ENCODE measurements around the gene GMPPA. TPM values are rescaled to one million over a fixed set of nuclear protein-coding genes. Genes with fewer than 3 reads are reported as not detected.

The GMPPA gene
- total RNA-seq, 2 donors from 2014 or later = 25.1 to 27.2 TPM

DNA sequence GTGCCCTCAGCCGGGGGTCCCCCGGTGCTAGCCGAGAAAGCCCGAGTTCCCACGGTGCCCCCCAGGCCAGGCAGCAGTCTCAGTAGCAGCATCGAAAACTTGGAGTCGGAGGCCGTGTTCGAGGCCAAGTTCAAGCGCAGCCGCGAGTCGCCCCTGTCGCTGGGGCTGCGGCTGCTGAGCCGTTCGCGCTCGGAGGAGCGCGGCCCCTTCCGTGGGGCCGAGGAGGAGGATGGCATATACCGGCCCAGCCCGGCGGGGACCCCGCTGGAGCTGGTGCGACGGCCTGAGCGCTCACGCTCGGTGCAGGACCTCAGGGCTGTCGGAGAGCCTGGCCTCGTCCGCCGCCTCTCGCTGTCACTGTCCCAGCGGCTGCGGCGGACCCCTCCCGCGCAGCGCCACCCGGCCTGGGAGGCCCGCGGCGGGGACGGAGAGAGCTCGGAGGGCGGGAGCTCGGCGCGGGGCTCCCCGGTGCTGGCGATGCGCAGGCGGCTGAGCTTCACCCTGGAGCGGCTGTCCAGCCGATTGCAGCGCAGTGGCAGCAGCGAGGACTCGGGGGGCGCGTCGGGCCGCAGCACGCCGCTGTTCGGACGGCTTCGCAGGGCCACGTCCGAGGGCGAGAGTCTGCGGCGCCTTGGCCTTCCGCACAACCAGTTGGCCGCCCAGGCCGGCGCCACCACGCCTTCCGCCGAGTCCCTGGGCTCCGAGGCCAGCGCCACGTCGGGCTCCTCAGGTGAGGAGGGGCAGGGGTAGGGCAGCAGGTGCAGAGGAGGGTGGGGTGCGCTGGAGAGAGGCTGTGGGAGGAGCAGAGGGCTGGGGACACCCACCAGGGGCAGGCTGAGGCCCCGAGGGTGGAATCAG, 14.1 kb upstream of the GMPPA start:
- no peak overlapping the region for H3K27ac Mint-ChIP-seq
- peaks cover 2% of the 10 kb centered on the region for H3K4me1 Mint-ChIP-seq
- peaks cover 58% of the 10 kb centered on the region for H3K27me3 Mint-ChIP-seq
- no peaks in the 10 kb centered on the region for H3K9me3 ChIP-seq (ENCODE audit: control insufficient read depth, low read length, poor library complexity, severe bottlenecking)
- H3K4me3 Mint-ChIP-seq = peak overlapping the region; percentile 83
- no peaks in the 10 kb centered on the region for H3K36me3 Mint-ChIP-seq (ENCODE audit: low read depth)
- DNase-seq = no peak
- ATAC-seq = peak; percentile 57

GRCh38 chr2:219485201-219485580, 13.5 kb upstream of the GMPPA start:
- Mint-ChIP-seq H3K27me3 (peaks cover 58% of the 10 kb centered on the region), H3K36me3 (ENCODE audit: low read depth) (no peaks in the 10 kb centered on the region), H3K4me1 (peaks cover 2% of the 10 kb centered on the region), H3K27ac (no peak overlapping the region), H3K4me3 (peak overlapping the region; percentile 57)
- ATAC-seq (no peak), DNase-seq (no peak)
- no peaks in the 10 kb centered on the region for H3K9me3 ChIP-seq (ENCODE audit: control insufficient read depth, low read length, poor library complexity, severe bottlenecking)

GRCh38 chr2:219486380-219486959, 12.2 kb upstream of the GMPPA start:
- Mint-ChIP-seq H3K4me1 (peaks cover 2% of the 10 kb centered on the region), H3K27me3 (peaks cover 57% of the 10 kb centered on the region), H3K4me3 (no peak overlapping the region), H3K36me3 (ENCODE audit: low read depth) (no peaks in the 10 kb centered on the region), H3K27ac (no peak overlapping the region)
- DNase-seq (no peak), ATAC-seq (no peak)
- no peaks in the 10 kb centered on the region for H3K9me3 ChIP-seq (ENCODE audit: control insufficient read depth, low read length, poor library complexity, severe bottlenecking)

DNA sequence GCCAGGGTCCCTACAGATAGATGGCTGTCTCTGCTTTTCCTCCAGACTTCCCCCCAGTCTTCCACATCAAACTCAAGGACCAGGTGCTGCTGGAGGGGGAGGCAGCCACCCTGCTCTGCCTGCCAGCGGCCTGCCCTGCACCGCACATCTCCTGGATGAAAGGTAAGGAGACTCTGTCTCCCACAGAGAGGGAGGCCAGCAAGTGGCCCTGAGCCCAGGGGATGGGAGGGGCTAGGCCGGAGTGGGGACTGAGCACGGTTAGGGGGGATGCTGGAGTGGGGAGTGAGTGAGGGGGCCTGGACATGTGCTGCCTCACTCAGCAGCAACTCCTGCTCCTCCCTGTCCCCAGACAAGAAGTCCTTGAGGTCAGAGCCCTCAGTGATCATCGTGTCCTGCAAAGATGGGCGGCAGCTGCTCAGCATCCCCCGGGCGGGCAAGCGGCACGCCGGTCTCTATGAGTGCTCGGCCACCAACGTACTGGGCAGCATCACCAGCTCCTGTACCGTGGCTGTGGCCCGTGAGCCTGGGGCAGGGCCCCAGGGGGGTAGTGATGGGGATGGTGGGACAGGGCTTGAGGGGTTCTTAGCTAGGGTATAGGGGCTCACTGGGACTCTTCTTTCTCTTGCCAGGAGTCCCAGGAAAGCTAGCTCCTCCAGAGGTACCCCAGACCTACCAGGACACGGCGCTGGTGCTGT, 10.4 kb upstream of the GMPPA start:
- ATAC-seq = no peak
- peaks cover 62% of the 10 kb centered on the region for H3K27me3 Mint-ChIP-seq
- H3K4me3 Mint-ChIP-seq = no peak overlapping the region

DNA sequence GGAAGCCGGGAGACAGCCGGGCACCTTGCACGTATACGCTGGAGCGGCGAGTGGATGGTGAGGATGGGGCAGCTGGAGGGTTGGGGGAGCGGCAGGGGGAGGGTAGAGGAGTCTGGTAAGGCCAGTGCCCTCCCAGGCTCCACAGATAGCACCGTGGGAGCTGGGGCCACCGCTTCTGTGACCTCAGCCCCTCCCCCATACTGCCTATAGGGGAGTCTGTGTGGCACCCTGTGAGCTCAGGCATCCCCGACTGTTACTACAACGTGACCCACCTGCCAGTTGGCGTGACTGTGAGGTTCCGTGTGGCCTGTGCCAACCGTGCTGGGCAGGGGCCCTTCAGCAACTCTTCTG, 9.9 kb upstream of the GMPPA start:
- DNase-seq (no peak), ATAC-seq (no peak)
- H3K4me3 Mint-ChIP-seq = no peak overlapping the region
- H3K4me1 Mint-ChIP-seq = peaks cover 2% of the 10 kb centered on the region
- no peak overlapping the region for H3K27ac Mint-ChIP-seq
- H3K9me3 ChIP-seq (ENCODE audit: control insufficient read depth, low read length, poor library complexity, severe bottlenecking) = no peaks in the 10 kb centered on the region
- peaks cover 3% of the 10 kb centered on the region for H3K36me3 Mint-ChIP-seq (ENCODE audit: low read depth)
- peaks cover 67% of the 10 kb centered on the region for H3K27me3 Mint-ChIP-seq

More for the DNA sequence above, 10.4 kb upstream of the GMPPA start:
- H3K9me3 ChIP-seq (ENCODE audit: control insufficient read depth, low read length, poor library complexity, severe bottlenecking) = no peaks in the 10 kb centered on the region
- Mint-ChIP-seq H3K4me1 (peaks cover 2% of the 10 kb centered on the region), H3K36me3 (ENCODE audit: low read depth) (peaks cover 3% of the 10 kb centered on the region), H3K27ac (no peak overlapping the region)
- no peak for DNase-seq

GRCh38 chr2:219489315-219489714, 9.4 kb upstream of the GMPPA start:
- Mint-ChIP-seq H3K4me1 (no peaks in the 10 kb centered on the region), H3K4me3 (no peak overlapping the region), H3K36me3 (ENCODE audit: low read depth) (peaks cover 3% of the 10 kb centered on the region), H3K27ac (no peak overlapping the region), H3K27me3 (peaks cover 67% of the 10 kb centered on the region)
- no peak for DNase-seq
- no peaks in the 10 kb centered on the region for H3K9me3 ChIP-seq (ENCODE audit: control insufficient read depth, low read length, poor library complexity, severe bottlenecking)
- no peak for ATAC-seq

DNA sequence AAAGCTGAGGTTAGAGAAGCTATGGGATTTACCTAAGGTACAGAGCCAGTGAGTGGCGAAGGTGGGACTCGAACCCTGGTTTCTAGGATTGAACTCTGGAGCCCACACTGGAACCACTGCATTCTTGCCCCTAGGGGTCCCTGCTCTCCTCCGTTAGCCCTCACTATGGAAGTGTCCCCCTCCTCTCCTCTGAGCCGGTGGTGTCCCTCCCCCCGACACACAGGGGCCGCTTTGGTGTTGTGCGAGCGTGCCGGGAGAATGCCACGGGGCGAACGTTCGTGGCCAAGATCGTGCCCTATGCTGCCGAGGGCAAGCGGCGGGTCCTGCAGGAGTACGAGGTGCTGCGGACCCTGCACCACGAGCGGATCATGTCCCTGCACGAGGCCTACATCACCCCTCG, 8.5 kb upstream of the GMPPA start:
- Mint-ChIP-seq H3K4me1 (no peaks in the 10 kb centered on the region), H3K4me3 (no peak overlapping the region), H3K36me3 (ENCODE audit: low read depth) (peaks cover 3% of the 10 kb centered on the region), H3K27me3 (peaks cover 75% of the 10 kb centered on the region), H3K27ac (no peak overlapping the region)
- ATAC-seq (no peak), DNase-seq (no peak)
- H3K9me3 ChIP-seq (ENCODE audit: control insufficient read depth, low read length, poor library complexity, severe bottlenecking) = no peaks in the 10 kb centered on the region

GRCh38 chr2:219490600-219491130, 8.0 kb upstream of the GMPPA start:
- ATAC-seq (no peak), DNase-seq (no peak)
- H3K27ac Mint-ChIP-seq = no peak overlapping the region
- peaks cover 79% of the 10 kb centered on the region for H3K27me3 Mint-ChIP-seq
- H3K4me1 Mint-ChIP-seq = no peaks in the 10 kb centered on the region
- no peaks in the 10 kb centered on the region for H3K9me3 ChIP-seq (ENCODE audit: control insufficient read depth, low read length, poor library complexity, severe bottlenecking)
- no peak overlapping the region for H3K4me3 Mint-ChIP-seq
- peaks cover 3% of the 10 kb centered on the region for H3K36me3 Mint-ChIP-seq (ENCODE audit: low read depth)

DNA sequence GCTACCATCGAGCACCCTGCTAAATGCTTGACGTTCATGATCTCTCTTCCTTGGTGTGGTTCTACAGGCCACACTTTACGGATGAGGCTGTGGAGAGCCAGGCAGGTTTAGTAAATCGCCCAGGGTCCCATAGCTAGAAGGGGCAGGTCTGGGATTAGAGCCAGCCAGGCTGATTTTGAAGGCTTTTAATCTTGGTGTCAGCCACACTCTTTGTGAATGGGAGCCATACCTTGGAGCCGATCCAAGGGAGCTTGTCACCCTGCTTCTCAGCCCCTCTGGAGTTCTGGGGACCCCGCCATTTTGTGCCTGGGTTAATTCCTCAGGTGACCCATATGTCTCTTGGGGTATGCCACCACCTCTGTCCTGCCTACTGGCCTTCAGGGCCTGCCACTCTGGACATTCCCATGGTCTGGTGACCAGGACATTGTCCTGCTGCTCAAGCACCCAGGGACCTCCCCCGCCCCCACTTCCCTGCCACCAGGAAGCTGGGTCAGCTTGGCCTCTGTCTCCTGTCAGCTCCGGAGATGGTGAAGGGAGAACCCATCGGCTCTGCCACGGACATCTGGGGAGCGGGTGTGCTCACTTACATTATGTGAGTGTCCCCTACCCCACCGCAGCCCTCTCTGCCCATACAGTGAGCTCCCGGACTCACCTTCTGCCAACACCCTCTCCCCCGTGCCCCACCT, 7.3 kb upstream of the GMPPA start:
- no peak for ATAC-seq
- peaks cover 79% of the 10 kb centered on the region for H3K27me3 Mint-ChIP-seq
- DNase-seq = no peak
- H3K4me1 Mint-ChIP-seq = peaks cover 1% of the 10 kb centered on the region
- H3K27ac Mint-ChIP-seq = no peak overlapping the region
- no peak overlapping the region for H3K4me3 Mint-ChIP-seq
- H3K36me3 Mint-ChIP-seq (ENCODE audit: low read depth) = peaks cover 3% of the 10 kb centered on the region
- no peaks in the 10 kb centered on the region for H3K9me3 ChIP-seq (ENCODE audit: control insufficient read depth, low read length, poor library complexity, severe bottlenecking)

DNA sequence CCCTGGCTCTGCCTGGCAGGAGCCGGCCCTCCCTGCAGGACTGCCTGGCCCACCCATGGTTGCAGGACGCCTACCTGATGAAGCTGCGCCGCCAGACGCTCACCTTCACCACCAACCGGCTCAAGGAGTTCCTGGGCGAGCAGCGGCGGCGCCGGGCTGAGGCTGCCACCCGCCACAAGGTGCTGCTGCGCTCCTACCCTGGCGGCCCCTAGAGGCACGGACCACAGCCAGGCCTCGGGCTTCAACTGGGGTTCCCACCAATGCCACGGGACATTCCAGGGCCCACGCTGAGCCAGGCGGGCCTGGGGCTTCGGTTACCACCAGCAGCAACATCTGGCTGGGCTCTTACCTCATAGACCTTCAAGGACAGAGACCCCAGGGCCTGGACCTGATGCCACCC, 6.1 kb upstream of the GMPPA start:
- no peaks in the 10 kb centered on the region for H3K9me3 ChIP-seq (ENCODE audit: control insufficient read depth, low read length, poor library complexity, severe bottlenecking)
- peaks cover 80% of the 10 kb centered on the region for H3K27me3 Mint-ChIP-seq
- ATAC-seq (no peak), DNase-seq (no peak)
- peaks cover 3% of the 10 kb centered on the region for H3K36me3 Mint-ChIP-seq (ENCODE audit: low read depth)
- H3K4me1 Mint-ChIP-seq = peaks cover 6% of the 10 kb centered on the region
- H3K4me3 Mint-ChIP-seq = no peak overlapping the region
- H3K27ac Mint-ChIP-seq = no peak overlapping the region

GRCh38 chr2:219493086-219493485, 5.6 kb upstream of the GMPPA start:
- ATAC-seq (no peak), DNase-seq (no peak)
- Mint-ChIP-seq H3K36me3 (ENCODE audit: low read depth) (peaks cover 3% of the 10 kb centered on the region), H3K27ac (no peak overlapping the region), H3K27me3 (peaks cover 76% of the 10 kb centered on the region), H3K4me3 (no peak overlapping the region), H3K4me1 (peaks cover 7% of the 10 kb centered on the region)
- no peaks in the 10 kb centered on the region for H3K9me3 ChIP-seq (ENCODE audit: control insufficient read depth, low read length, poor library complexity, severe bottlenecking)

DNA sequence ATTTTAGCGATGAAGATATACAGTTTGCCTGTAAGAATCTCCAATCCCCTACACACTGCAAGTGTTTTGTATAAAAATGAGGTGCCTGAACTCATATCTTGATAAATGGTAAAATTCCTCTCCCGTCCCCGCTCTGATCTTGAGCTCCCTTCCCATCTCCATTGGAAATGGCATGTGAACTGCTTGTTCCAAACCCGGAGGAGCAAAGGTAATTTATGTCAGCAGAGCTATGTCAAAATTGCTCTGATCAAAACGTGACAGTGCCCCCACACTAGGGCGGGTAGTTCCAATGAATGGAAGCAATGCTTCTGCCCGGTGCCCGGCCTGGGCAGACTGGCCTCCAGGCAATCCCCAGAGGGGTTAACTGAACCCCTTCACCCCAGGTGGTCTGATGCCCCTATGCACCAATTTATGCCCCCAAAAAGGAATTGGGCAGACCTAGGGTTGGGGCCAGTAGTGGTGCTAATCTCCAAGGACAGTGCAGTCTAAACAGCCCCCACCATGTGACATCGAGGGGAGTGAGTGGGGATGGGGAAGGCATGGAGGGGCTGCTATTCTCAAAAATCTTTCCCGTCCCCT, 3.6 kb upstream of the GMPPA start:
- Mint-ChIP-seq H3K4me1 (peaks cover 26% of the 10 kb centered on the region), H3K36me3 (ENCODE audit: low read depth) (peaks cover 12% of the 10 kb centered on the region), H3K27me3 (peaks cover 77% of the 10 kb centered on the region), H3K4me3 (no peak overlapping the region), H3K27ac (no peak overlapping the region)
- DNase-seq = no peak
- ATAC-seq = no peak
- H3K9me3 ChIP-seq (ENCODE audit: control insufficient read depth, low read length, poor library complexity, severe bottlenecking) = no peaks in the 10 kb centered on the region

Measured in T-helper 17 cell (primary cell).